ENCODE results near the gene CREB3L2. TPM values are rescaled to one million over a fixed set of nuclear protein-coding genes. Genes with fewer than 3 reads are reported as not detected.

The CREB3L2 gene
- total and polyA plus RNA-seq, 2 donors (not counting 1 experiment from before 2014, with no cell fraction given), result 39.3 to 63.7 TPM

- Histone ChIP-seq H3K9me3 (ENCODE audit: control insufficient read depth, insufficient read depth, low read depth, low read length) (no peaks in the 10 kb centered on the region), H3K9ac (ENCODE audit: insufficient read depth, low read length) (no peak overlapping the region), H3K27ac (ENCODE audit: insufficient read depth, low read length) (no peak overlapping the region), H3K4me1 (ENCODE audit: control insufficient read depth, extremely low read depth, insufficient read depth, low read length) (peaks cover 2% of the 10 kb centered on the region), H3K4me3 (replicated peaks in 1 of 4; ENCODE audit: control extremely low read depth in 1 of 4, insufficient read depth in 1 of 4, low read depth in 3 of 4, low read length in 4 of 4) (no peak overlapping the region), H2AFZ (ENCODE audit: low read length) (no peak overlapping the region), H3K4me2 (ENCODE audit: extremely low read depth, insufficient read depth, low read length) (no peak overlapping the region), H3K79me2 (ENCODE audit: control insufficient read depth, insufficient read depth, low read length) (peaks cover 8% of the 10 kb centered on the region), H3K36me3 (ENCODE audit: control insufficient read depth, insufficient read depth, low read length) (no peaks in the 10 kb centered on the region), H3K27me3 (ENCODE audit: control insufficient read depth, insufficient read depth, low read length) (no peaks in the 10 kb centered on the region), H4K20me1 (ENCODE audit: control insufficient read depth, extremely low read depth, insufficient read depth, low read length) (no peaks in the 10 kb centered on the region)
- no peak for DNase-seq (ENCODE audit: low read depth in 2 of 2)
- TF ChIP-seq, protein P1, sequence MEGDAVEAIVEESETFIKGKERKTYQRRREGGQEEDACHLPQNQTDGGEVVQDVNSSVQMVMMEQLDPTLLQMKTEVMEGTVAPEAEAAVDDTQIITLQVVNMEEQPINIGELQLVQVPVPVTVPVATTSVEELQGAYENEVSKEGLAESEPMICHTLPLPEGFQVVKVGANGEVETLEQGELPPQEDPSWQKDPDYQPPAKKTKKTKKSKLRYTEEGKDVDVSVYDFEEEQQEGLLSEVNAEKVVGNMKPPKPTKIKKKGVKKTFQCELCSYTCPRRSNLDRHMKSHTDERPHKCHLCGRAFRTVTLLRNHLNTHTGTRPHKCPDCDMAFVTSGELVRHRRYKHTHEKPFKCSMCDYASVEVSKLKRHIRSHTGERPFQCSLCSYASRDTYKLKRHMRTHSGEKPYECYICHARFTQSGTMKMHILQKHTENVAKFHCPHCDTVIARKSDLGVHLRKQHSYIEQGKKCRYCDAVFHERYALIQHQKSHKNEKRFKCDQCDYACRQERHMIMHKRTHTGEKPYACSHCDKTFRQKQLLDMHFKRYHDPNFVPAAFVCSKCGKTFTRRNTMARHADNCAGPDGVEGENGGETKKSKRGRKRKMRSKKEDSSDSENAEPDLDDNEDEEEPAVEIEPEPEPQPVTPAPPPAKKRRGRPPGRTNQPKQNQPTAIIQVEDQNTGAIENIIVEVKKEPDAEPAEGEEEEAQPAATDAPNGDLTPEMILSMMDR (conservative IDR thresholded peaks at IDR 0.05 in 1 of 2, IDR thresholded peaks at IDR 0.05 in 1 of 2; ENCODE audit: low read depth in 1 of 2, low read length in 2 of 2), result no peak
- no peak for TF ChIP-seq EZH2 (IDR thresholded peaks at IDR 0.05; ENCODE audit: low read length, missing control alignments)
Observed at GRCh38 chr7:138006106-138006505, 4.2 kb upstream of the CREB3L2 start.

GRCh38 chr7:138004936-138005335, 3.0 kb upstream of the CREB3L2 start:
- no peak overlapping the region for H2AFZ ChIP-seq (ENCODE audit: low read length)
- H3K9ac ChIP-seq (ENCODE audit: insufficient read depth, low read length), result no peak overlapping the region
- H3K4me1 ChIP-seq (ENCODE audit: control insufficient read depth, extremely low read depth, insufficient read depth, low read length), result peaks cover 2% of the 10 kb centered on the region
- no peaks in the 10 kb centered on the region for H3K27me3 ChIP-seq (ENCODE audit: control insufficient read depth, insufficient read depth, low read length)
- H3K27ac ChIP-seq (ENCODE audit: insufficient read depth, low read length), result no peak overlapping the region
- H3K36me3 ChIP-seq (ENCODE audit: control insufficient read depth, insufficient read depth, low read length), result no peaks in the 10 kb centered on the region
- no peak overlapping the region for H3K4me3 ChIP-seq (replicated peaks in 1 of 4; ENCODE audit: control extremely low read depth in 1 of 4, insufficient read depth in 1 of 4, low read depth in 3 of 4, low read length in 4 of 4)
- H3K9me3 ChIP-seq (ENCODE audit: control insufficient read depth, insufficient read depth, low read depth, low read length), result no peaks in the 10 kb centered on the region
- H3K79me2 ChIP-seq (ENCODE audit: control insufficient read depth, insufficient read depth, low read length), result peaks cover 16% of the 10 kb centered on the region
- DNase-seq (ENCODE audit: low read depth in 2 of 2), result no peak
- H4K20me1 ChIP-seq (ENCODE audit: control insufficient read depth, extremely low read depth, insufficient read depth, low read length), result no peaks in the 10 kb centered on the region
- TF ChIP-seq, protein P1 (conservative IDR thresholded peaks at IDR 0.05 in 1 of 2, IDR thresholded peaks at IDR 0.05 in 1 of 2; ENCODE audit: low read depth in 1 of 2, low read length in 2 of 2), result no peak
- TF ChIP-seq EZH2 (IDR thresholded peaks at IDR 0.05; ENCODE audit: low read length, missing control alignments), result no peak
- no peak overlapping the region for H3K4me2 ChIP-seq (ENCODE audit: extremely low read depth, insufficient read depth, low read length)

GRCh38 chr7:138004046-138004445, 2.2 kb upstream of the CREB3L2 start:
- no peaks in the 10 kb centered on the region for H4K20me1 ChIP-seq (ENCODE audit: control insufficient read depth, extremely low read depth, insufficient read depth, low read length)
- no peak overlapping the region for H3K27ac ChIP-seq (ENCODE audit: insufficient read depth, low read length)
- no peaks in the 10 kb centered on the region for H3K27me3 ChIP-seq (ENCODE audit: control insufficient read depth, insufficient read depth, low read length)
- no peaks in the 10 kb centered on the region for H3K9me3 ChIP-seq (ENCODE audit: control insufficient read depth, insufficient read depth, low read depth, low read length)
- peaks cover 3% of the 10 kb centered on the region for H3K4me1 ChIP-seq (ENCODE audit: control insufficient read depth, extremely low read depth, insufficient read depth, low read length)
- peaks cover 25% of the 10 kb centered on the region for H3K79me2 ChIP-seq (ENCODE audit: control insufficient read depth, insufficient read depth, low read length)
- no peak for TF ChIP-seq EZH2 (IDR thresholded peaks at IDR 0.05; ENCODE audit: low read length, missing control alignments)
- TF ChIP-seq, protein P1 (conservative IDR thresholded peaks at IDR 0.05 in 1 of 2, IDR thresholded peaks at IDR 0.05 in 1 of 2; ENCODE audit: low read depth in 1 of 2, low read length in 2 of 2), result no peak
- no peak overlapping the region for H3K4me2 ChIP-seq (ENCODE audit: extremely low read depth, insufficient read depth, low read length)
- no peak for DNase-seq (ENCODE audit: low read depth in 2 of 2)
- no peak overlapping the region for H2AFZ ChIP-seq (ENCODE audit: low read length)
- no peaks in the 10 kb centered on the region for H3K36me3 ChIP-seq (ENCODE audit: control insufficient read depth, insufficient read depth, low read length)
- no peak overlapping the region for H3K9ac ChIP-seq (ENCODE audit: insufficient read depth, low read length)
- no peak overlapping the region for H3K4me3 ChIP-seq (replicated peaks in 1 of 4; ENCODE audit: control extremely low read depth in 1 of 4, insufficient read depth in 1 of 4, low read depth in 3 of 4, low read length in 4 of 4)

Data from fibroblast of lung (primary cell).